GM19238 (cell line): ENCODE measurements around the gene KRTAP10-6.
"Not testable (repeated sequence)": the region's sequence is repeated elsewhere in the genome, so short reads cannot be mapped to it uniquely, and the experiment has no call there.

Source experiments
- DNase-seq: peaks from one replicate; pipeline ENCODE4 v3.0.0; 2011; ENCODE audit warnings: low spot score; ENCODE audit not compliant: insufficient read length

Gene KRTAP10-6

DNA sequence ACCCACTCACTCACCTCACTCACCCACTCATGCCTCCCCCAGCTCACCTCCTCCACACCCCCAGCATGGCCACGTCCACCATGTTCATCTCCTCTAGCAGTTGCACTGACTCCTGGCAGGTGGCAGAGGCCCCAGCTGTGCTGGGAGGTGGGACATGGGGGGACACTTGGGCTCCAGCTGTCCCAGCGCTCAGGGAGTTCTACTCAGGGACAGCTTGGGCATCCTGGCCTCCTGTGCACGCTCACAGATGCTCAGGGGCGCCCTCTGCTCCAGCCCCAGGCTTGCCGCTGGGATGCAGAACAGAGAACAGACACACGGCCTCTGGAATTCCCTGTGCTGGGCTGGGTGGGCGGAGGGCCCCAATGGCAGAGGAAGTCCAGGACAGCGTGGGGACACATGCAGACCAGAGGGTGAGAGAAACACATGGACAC lies 24.8 kb upstream of the KRTAP10-6 start:
- no peak for DNase-seq

DNA sequence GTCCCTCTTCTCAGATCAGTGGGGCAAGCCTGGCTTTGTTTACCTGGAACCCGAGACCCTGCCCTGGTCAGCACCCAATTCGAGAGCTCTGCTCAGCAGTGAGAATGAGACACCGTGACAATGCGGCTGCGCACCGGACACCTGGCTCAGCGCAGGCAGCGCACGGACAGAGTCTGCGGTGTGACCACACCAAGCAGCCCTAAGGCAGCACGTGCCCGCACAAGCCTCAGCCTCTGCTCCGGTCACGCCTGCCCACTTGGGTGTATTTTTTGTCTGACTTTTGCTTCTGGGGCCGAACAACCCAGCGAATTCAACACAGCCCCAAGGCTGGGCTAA lies 24.3 kb upstream of the KRTAP10-6 start:
- DNase-seq: no peak

DNA sequence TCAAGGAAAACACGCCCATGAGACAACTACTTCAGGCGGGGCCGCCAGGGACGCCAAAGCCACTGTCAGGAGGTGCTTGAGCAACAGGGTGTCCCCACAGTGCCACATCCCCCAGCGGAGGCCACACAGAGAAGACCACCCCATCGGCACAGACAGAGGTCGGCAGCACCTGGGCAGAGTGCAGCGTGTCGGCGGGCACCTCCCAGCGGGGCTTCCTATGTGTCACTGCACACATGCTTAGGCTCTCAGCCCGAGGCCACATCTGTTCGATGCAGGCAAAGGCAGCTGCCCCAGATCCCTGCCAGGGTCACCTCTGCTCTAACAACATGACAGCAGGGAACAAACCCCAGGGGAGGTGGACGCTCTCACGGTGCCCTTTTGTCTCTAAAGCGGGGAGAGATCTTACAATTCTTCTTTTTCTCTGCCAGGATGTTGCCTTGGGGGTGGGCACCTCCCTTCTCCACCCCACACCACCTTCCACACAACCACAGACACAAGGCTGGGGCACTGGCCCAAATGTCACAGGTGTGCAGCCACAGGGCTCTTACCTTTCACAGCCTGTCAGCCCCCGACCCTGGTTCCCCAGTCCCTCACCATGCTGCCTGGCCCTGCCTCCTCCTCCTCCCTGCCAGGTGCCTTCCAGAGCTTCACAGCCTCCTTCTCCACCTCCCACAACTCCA lies 23.7 kb upstream of the KRTAP10-6 start:
- DNase-seq: no peak

DNA sequence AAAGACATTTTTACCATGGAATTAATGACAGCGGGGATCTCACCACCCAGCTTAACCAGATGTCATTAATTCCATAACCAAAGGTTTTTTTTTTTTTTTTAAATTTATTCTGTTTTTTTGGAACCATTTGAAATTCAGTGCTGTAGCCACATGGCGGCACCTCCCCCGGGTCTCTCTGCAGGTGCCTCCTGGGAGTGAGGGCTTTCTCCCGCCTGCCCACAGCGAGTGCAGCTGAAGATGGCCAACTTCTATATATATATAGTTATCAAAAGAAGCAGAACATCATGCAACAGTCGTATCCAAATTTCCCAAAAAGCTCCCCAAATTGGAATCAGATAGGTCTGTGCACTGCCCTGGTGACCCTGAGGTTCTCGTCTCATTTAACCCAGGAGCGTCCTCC lies 23.2 kb upstream of the KRTAP10-6 start:
- DNase-seq: no peak

GRCh38 chr21:44614961-44615391 lies 22.7 kb upstream of the KRTAP10-6 start:
- no peak for DNase-seq

GRCh38 chr21:44614161-44614631 lies 21.9 kb upstream of the KRTAP10-6 start:
- DNase-seq: no peak

DNA sequence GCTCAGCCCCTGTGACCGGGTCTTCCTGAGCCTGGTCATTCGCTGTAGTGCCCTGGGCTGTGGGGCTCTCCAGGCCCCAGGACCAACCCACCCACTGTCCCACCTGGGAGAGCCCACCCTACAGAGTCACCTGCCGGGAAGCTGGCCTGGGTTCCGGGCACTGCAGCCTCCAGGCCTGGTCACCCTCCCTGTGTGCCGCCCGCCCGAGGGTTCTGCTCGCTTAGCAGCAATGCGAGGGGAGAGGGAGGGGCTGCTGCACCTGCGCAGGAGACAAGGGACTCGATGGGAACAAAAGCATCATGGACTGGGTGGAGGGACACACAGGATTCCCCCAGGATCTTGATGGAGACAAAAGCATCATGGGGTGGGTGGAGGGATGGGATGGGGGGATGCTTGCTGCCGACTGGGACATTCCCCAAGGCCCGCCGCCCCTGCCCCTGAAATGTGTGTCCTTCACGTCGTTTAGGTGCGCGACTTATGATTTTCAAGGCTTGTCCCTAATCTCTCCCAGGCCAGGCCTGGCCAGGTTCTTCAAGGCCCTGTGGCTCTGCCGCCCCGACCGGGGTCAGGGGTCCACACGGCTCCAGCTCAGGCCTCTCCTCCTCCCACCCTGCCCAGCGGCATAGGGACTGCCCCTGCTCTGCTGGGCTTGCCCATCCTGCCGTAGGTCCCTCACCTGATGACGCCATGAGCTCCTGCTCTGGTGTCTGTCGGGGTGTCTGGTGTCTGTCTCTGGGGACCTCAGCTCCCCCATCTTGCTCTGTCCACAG lies 21.3 kb upstream of the KRTAP10-6 start:
- no peak for DNase-seq

- no peak for DNase-seq
Measured at GRCh38 chr21:44612669-44613229, 20.4 kb upstream of the KRTAP10-6 start.

- no peak for DNase-seq
Measured at GRCh38 chr21:44612029-44612486, 19.8 kb upstream of the KRTAP10-6 start, which contains the start of gene KRTAP10-8. KRTAP10-8 (plus strand) TSS chr21:44612079; CDS start chr21:44612101, 22 bp downstream.

- no peak for DNase-seq
Measured at GRCh38 chr21:44611551-44611950, 19.2 kb upstream of the KRTAP10-6 start.

- DNase-seq: not testable (repeated sequence)
Measured at GRCh38 chr21:44610157-44610843, 18.0 kb upstream of the KRTAP10-6 start.

GRCh38 chr21:44609193-44609592 lies 16.9 kb upstream of the KRTAP10-6 start:
- DNase-seq: no peak

DNA sequence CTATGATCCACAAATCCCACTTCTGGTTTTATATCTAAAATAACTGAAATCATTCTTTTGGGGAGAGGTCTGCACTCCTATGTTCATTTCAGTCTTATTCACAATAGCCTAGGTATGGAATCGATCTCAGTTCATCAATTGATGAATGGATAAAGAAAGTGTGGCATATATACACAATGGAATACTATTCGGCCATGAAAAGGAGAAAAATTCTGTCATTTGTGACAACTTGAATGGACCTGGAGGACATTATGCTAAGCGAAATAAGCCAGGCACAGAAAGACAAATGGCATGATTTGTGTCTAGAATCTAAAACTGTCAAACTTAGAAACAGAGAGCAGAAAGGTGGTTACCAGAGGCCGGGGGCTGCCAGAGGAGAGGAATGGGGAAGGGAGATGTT lies 14.2 kb upstream of the KRTAP10-6 start:
- no peak for DNase-seq

- DNase-seq: no peak
Measured at GRCh38 chr21:44603911-44604310, 11.6 kb upstream of the KRTAP10-6 start.

DNA sequence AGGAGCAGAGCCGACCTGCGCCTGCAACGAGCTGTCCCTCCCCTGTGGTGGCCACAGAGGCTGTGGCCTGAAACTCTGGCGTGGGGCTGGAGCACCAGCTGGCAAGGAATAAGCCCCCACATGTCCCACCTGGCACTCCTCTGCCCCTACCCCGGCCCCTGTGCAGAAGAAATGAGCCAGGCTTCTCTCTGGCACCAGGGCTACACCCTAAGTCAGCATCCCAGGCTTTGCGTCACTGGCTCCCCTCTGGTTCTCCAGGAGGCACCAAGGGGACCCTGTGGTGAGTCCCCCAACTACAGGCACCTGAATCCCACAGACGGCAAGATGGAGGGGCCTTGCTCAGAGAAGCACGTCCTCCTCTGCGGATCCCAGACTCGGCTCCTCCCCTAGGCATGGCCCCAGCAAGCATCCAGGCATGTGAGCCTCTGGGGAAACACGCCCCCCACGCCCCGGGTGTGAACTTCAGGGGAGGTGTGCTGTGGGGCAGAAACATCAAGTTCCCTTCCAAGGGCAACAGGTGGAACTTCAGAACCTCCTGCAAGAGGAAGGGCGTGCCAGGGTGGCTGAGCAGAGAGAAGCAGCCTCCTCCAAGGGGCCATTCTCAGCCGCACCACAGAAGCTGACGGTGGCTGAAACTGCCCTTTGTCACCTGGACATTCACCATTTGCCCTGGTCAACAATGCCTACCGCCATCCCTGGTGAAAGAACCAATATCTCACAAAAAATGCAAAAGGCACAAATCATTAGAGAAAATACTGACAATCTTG lies 11.0 kb upstream of the KRTAP10-6 start:
- DNase-seq: no peak

- DNase-seq: no peak
Measured at GRCh38 chr21:44602463-44602850, 10.2 kb upstream of the KRTAP10-6 start.

DNA sequence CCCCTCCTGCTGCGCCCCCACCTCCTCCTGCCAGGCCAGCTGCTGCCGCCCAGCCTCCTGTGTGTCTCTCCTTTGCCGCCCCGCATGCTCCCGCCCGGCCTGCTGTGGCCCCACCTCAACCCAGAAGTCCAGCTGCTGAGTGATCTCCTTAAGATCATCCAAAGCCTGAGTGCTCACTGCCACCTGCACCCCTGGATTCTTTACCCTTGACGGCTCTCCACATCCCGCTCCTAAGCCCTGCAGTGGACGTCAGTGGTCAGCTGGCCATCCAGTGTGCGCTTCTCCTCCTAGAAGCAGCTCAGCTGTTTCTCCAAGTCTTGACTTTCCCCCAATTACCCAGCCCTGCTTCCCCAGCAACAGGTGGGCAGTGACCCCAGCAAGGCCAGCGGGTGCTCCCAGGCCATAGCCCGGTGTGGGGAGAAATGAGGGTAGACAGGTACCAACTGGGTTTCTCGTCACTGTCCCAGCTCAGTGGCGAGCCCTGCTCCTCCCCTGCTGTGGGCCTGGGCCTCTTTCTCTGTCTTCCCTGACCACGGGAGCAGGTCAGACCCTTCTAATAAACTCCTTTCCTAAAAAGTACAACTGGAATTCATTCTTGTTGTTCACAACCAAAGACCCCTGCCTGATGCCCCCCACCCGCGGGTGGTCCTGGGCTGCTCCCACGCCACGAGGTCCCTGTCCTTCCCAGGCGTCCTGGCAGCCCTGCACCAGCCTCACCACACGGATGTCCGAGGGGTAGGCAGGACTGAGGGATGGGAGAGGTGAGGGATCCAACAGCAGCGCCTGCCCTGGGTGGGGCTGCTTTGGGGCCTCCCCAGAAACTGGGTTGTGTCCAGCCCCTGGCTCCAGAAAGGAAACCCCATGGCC lies 9.5 kb upstream of the KRTAP10-6 start:
- DNase-seq: no peak

DNA sequence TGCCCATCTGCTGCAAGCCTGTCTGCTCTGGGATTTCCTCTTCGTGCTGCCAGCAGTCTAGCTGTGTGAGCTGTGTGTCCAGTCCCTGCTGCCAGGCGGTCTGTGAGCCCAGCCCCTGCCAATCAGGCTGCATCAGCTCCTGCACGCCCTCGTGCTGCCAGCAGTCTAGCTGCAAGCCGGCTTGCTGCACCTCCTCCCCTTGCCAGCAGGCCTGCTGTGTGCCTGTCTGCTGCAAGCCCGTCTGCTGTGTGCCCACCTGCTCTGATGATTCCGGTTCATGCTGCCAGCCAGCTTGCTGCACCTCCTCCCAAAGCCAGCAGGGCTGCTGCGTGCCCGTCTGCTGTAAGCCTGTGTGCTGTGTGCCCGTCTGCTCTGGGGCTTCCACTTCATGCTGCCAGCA lies 8.8 kb upstream of the KRTAP10-6 start:
- not testable (repeated sequence) for DNase-seq

GRCh38 chr21:44600118-44600978 lies 8.0 kb upstream of the KRTAP10-6 start, which contains the start of gene KRTAP10-7:
KRTAP10-7 (plus strand) TSS chr21:44600597; CDS start chr21:44600622, 25 bp downstream.
- not testable (repeated sequence) for DNase-seq
